H9 (cell line): ENCODE results near the gene C19orf25. TPM values are rescaled to one million over a fixed set of nuclear protein-coding genes. Genes with fewer than 3 reads are reported as not detected.

Experiments used
- DNase-seq: peaks from one replicate; pipeline ENCODE4 v3.0.0-alpha.2; 2017
- H2AFZ ChIP-seq: one replicate; pipeline ENCODE4 v1.6.1; 2013; ENCODE audit warnings: mild to moderate bottlenecking, low read length, control low read depth, moderate library complexity
- H2AK5ac ChIP-seq: 2 replicates; pipeline ENCODE4 v1.6.1; 2013; ENCODE audit warnings: low read length, control low read depth, mixed read lengths; ENCODE audit not compliant: insufficient read length
- H2BK120ac ChIP-seq: one replicate; pipeline ENCODE4 v1.6.1; 2013; ENCODE audit warnings: low read depth, mild to moderate bottlenecking, low read length, control low read depth, inconsistent platforms; ENCODE audit not compliant: poor library complexity, severe bottlenecking
- H2BK12ac ChIP-seq: 2 replicates; pipeline ENCODE4 v1.6.1; 2013; ENCODE audit warnings: low read length, control low read depth, mixed read lengths, low read depth; ENCODE audit not compliant: insufficient read length
- H2BK15ac ChIP-seq: 2 replicates; pipeline ENCODE4 v1.6.1; 2013; ENCODE audit warnings: low read depth, low read length, control low read depth
- H2BK20ac ChIP-seq: one replicate; pipeline ENCODE4 v1.6.1; 2013; ENCODE audit warnings: low read depth, mild to moderate bottlenecking, low read length, control low read depth, inconsistent platforms; ENCODE audit not compliant: poor library complexity, severe bottlenecking
- H2BK5ac ChIP-seq: 2 replicates; pipeline ENCODE4 v1.6.1; 2013; ENCODE audit warnings: low read length, control low read depth, mixed read lengths; ENCODE audit not compliant: insufficient read length
- H3K14ac ChIP-seq: 2 replicates; pipeline ENCODE4 v1.6.1; 2013; ENCODE audit warnings: low read length, control low read depth; ENCODE audit not compliant: insufficient read depth
- H3K18ac ChIP-seq: 2 replicates; pipeline ENCODE4 v1.6.1; 2013; ENCODE audit warnings: low read depth, mild to moderate bottlenecking, mixed read lengths, low read length, control low read depth; ENCODE audit not compliant: insufficient read length
- H3K23ac ChIP-seq: 2 replicates; pipeline ENCODE4 v1.6.1; 2013; ENCODE audit warnings: low read length, control low read depth, mixed read lengths, low read depth; ENCODE audit not compliant: insufficient read length
- H3K23me2 ChIP-seq: 2 replicates; pipeline ENCODE4 v1.6.1; 2013; ENCODE audit warnings: low read depth, mild to moderate bottlenecking, mixed read lengths, low read length, control low read depth; ENCODE audit not compliant: insufficient read length, poor library complexity, severe bottlenecking
- H3K27ac ChIP-seq: 2 replicates; pipeline ENCODE4 v1.5.1; 2013; ENCODE audit warnings: low read length, control low read depth, mixed read lengths, low read depth; ENCODE audit not compliant: insufficient read length
- H3K27me3 ChIP-seq: 2 replicates; pipeline ENCODE4 v1.6.1; 2013; ENCODE audit warnings: low read length, control low read depth, inconsistent platforms; ENCODE audit not compliant: insufficient read depth
- H3K4ac ChIP-seq: 2 replicates; pipeline ENCODE4 v1.6.1; 2013; ENCODE audit warnings: low read depth, mild to moderate bottlenecking, control low read depth, inconsistent platforms, low read length, moderate library complexity
- H3K4me1 ChIP-seq: 2 replicates; pipeline ENCODE4 v1.6.1; 2013; ENCODE audit warnings: low read length, control low read depth, inconsistent platforms; ENCODE audit not compliant: insufficient read depth
- H3K4me2 ChIP-seq: 2 replicates; pipeline ENCODE4 v1.6.1; 2013; ENCODE audit warnings: low read length, control low read depth, mixed read lengths; ENCODE audit not compliant: insufficient read length, insufficient read depth
- H3K56ac ChIP-seq: 2 replicates; pipeline ENCODE4 v1.6.1; 2013; ENCODE audit warnings: low read depth, mild to moderate bottlenecking, mixed read lengths, low read length, control low read depth; ENCODE audit not compliant: insufficient read length
- H3K79me1 ChIP-seq: 2 replicates; pipeline ENCODE4 v1.6.1; 2013; ENCODE audit warnings: low read depth, mild to moderate bottlenecking, moderate library complexity, low read length, control low read depth, inconsistent platforms; ENCODE audit not compliant: insufficient read depth, poor library complexity, severe bottlenecking
- H3K79me2 ChIP-seq: 2 replicates; pipeline ENCODE4 v1.6.1; 2013; ENCODE audit warnings: low read length, control low read depth, inconsistent platforms; ENCODE audit not compliant: insufficient read depth
- H3K9ac ChIP-seq: 2 replicates; pipeline ENCODE4 v1.6.1; 2013; ENCODE audit warnings: low read length, control low read depth, mixed read lengths; ENCODE audit not compliant: insufficient read length; ENCODE audit errors: extremely low read depth
- H3K9me3 ChIP-seq: one replicate; pipeline ENCODE4 v1.6.1; 2013; ENCODE audit warnings: low read depth, low read length, inconsistent platforms; ENCODE audit not compliant: control insufficient read depth
- H3T11ph ChIP-seq: one replicate; pipeline ENCODE4 v1.6.1; 2013; ENCODE audit warnings: mild to moderate bottlenecking, low read length, control low read depth, inconsistent platforms
- H4K20me1 ChIP-seq: one replicate; pipeline ENCODE4 v1.6.1; 2013; ENCODE audit not compliant: control insufficient read depth, insufficient read length, insufficient read depth
- H4K5ac ChIP-seq: 2 replicates; pipeline ENCODE4 v1.6.1; 2013; ENCODE audit warnings: low read depth, mild to moderate bottlenecking, mixed read lengths, low read length, control low read depth; ENCODE audit not compliant: insufficient read length
- H4K8ac ChIP-seq: replicated peaks from 2 replicates; pipeline ENCODE4 v1.6.1; 2013; ENCODE audit warnings: low read length, control low read depth, mixed read lengths, low read depth; ENCODE audit not compliant: insufficient read length
- H4K91ac ChIP-seq: 2 replicates; pipeline ENCODE4 v1.6.1; 2013; ENCODE audit warnings: low read depth, mild to moderate bottlenecking, moderate library complexity, mixed read lengths, low read length, control low read depth; ENCODE audit not compliant: insufficient read length
- H3K27ac Mint-ChIP-seq, 3 experiments: 2 replicates in 2 of 3; 3 replicates in 1 of 3; pipeline ENCODE4 v1.8.0; 2020 to 2021; ENCODE audit warnings: mixed read lengths in 3 of 3, mild to moderate bottlenecking in 1 of 3, moderate library complexity in 1 of 3
- H3K27me3 Mint-ChIP-seq: 2 replicates; pipeline ENCODE4 v1.8.0; 2021; ENCODE audit warnings: low read depth, mild to moderate bottlenecking, moderate library complexity, mixed read lengths
- H3K36me3 Mint-ChIP-seq, 3 experiments: 2 replicates in 2 of 3; 3 replicates in 1 of 3; pipeline ENCODE4 v1.8.0; 2020 to 2021; ENCODE audit warnings: low read depth in 3 of 3, mixed read lengths in 3 of 3; ENCODE audit not compliant: insufficient read depth in 1 of 3
- H3K4me1 Mint-ChIP-seq, 2 experiments: 2 replicates each; pipeline ENCODE4 v1.8.0; 2020; ENCODE audit warnings: mixed read lengths in 2 of 2
- H3K4me3 Mint-ChIP-seq, 2 experiments: 2 replicates in 1 of 2; 3 replicates in 1 of 2; pipeline ENCODE4 v1.8.0; 2020 to 2021; ENCODE audit warnings: mild to moderate bottlenecking in 2 of 2, mixed read lengths in 2 of 2, moderate library complexity in 1 of 2
- H3K9me3 Mint-ChIP-seq, 2 experiments: 2 replicates in 1 of 2; 3 replicates in 1 of 2; pipeline ENCODE4 v1.8.0; 2020; ENCODE audit warnings: mild to moderate bottlenecking in 2 of 2, mixed read lengths in 2 of 2, moderate library complexity in 1 of 2
- CTCF ChIP-seq: fragments of 200-600 bp; sonication (generic); conservative IDR thresholded peaks from 3 replicates; pipeline ENCODE4 v1.8.0; 2021; ENCODE audit warnings: antibody characterized with exemption, mild to moderate bottlenecking
- WGBS: extraction: QIAGEN DNeasy Blood & Tissue Kit; methylation state at CpG from one replicate; pipeline ENCODE4 v1.1.7; 2013; ENCODE audit warnings: missing lambda C conversion rate, low lambda C conversion rate, mixed read lengths; ENCODE audit not compliant: insufficient read length; ENCODE audit errors: extremely low coverage; 5-methylcytosine and 5-hydroxymethylcytosine counted together
- total RNA-seq: library from RNA; stranded (reverse); gene quantifications from 2 replicates; pipeline ENCODE4 v1.2.1, GENCODE V29; 2021

Gene C19orf25
- total RNA-seq, 1 experiment from 2014 or later = 36.8 TPM

- H3K27me3 Mint-ChIP-seq = peaks cover 66% of the 10 kb centered on the region
- no peak for DNase-seq
- no peak overlapping the region for H3K27ac ChIP-seq
- H4K5ac ChIP-seq = no peak overlapping the region
- no peak overlapping the region; the same call in 1 of the 2 replicates for H3K14ac ChIP-seq
- H3K4me1 ChIP-seq = no peaks in the 10 kb centered on the region
- no peak overlapping the region for H3K4me3 Mint-ChIP-seq
- no peaks in the 10 kb centered on the region for H4K20me1 ChIP-seq
- no peaks in the 10 kb centered on the region for H3K9me3 ChIP-seq
- no peak overlapping the region for H3K4ac ChIP-seq
- H2BK5ac ChIP-seq = no peak overlapping the region
- H3K9ac ChIP-seq = no peak overlapping the region
- H2BK12ac ChIP-seq = no peak overlapping the region
- H3K27ac Mint-ChIP-seq = peak overlapping the region in 1 of 3 experiments; percentile 94; a peak in 1 of 7 replicates
- peaks cover 7 to 16% of the 10 kb centered on the region in 2 experiments for H3K9me3 Mint-ChIP-seq
- no peak overlapping the region for H3K23ac ChIP-seq
- H2BK120ac ChIP-seq = no peak overlapping the region
- no CpG with 5 or more reads among the region's 25 CpGs for WGBS
- H2BK20ac ChIP-seq = no peak overlapping the region
- H3K27me3 ChIP-seq = no peaks in the 10 kb centered on the region
- H3K79me1 ChIP-seq = no peaks in the 10 kb centered on the region
- no peak overlapping the region for H4K8ac ChIP-seq
- H3K4me1 Mint-ChIP-seq = peaks cover 0 to 11% of the 10 kb centered on the region in 2 experiments; a peak in 1 of 4 replicates
- no peak overlapping the region for H4K91ac ChIP-seq
- no peak for TF ChIP-seq CTCF
- no peak overlapping the region for H3K4me2 ChIP-seq
- H2AK5ac ChIP-seq = no peak overlapping the region
- H3K36me3 Mint-ChIP-seq = no peaks in the 10 kb centered on the region
- no peak overlapping the region for H3K18ac ChIP-seq
- no peak overlapping the region for H3T11ph ChIP-seq
- H3K56ac ChIP-seq = no peak overlapping the region
- no peaks in the 10 kb centered on the region for H3K23me2 ChIP-seq
- no peaks in the 10 kb centered on the region for H3K79me2 ChIP-seq
- H2AFZ ChIP-seq = no peak overlapping the region
- no peak overlapping the region for H2BK15ac ChIP-seq
These were observed 18.7 kb upstream of the C19orf25 start for GRCh38 chr19:1497578-1498235.
